HG03280 (cell line): Measurements from ENCODE around the gene ATAD3B.
"Not testable (repeated sequence)": the region's sequence is repeated elsewhere in the genome, so short reads cannot be mapped to it uniquely, and the experiment has no call there.

Source experiments
- ATAC-seq: cut with Tn5 transposase; IDR thresholded peaks from one replicate; pipeline ENCODE4 v1.9.1; 2021; ENCODE audit warnings: mild to moderate bottlenecking, moderate library complexity; ENCODE audit not compliant: unreplicated experiment

ATAD3B gene

GRCh38 chr1:1450616-1451015 is 20.9 kb upstream of the ATAD3B start:
- not testable (repeated sequence) for ATAC-seq

DNA sequence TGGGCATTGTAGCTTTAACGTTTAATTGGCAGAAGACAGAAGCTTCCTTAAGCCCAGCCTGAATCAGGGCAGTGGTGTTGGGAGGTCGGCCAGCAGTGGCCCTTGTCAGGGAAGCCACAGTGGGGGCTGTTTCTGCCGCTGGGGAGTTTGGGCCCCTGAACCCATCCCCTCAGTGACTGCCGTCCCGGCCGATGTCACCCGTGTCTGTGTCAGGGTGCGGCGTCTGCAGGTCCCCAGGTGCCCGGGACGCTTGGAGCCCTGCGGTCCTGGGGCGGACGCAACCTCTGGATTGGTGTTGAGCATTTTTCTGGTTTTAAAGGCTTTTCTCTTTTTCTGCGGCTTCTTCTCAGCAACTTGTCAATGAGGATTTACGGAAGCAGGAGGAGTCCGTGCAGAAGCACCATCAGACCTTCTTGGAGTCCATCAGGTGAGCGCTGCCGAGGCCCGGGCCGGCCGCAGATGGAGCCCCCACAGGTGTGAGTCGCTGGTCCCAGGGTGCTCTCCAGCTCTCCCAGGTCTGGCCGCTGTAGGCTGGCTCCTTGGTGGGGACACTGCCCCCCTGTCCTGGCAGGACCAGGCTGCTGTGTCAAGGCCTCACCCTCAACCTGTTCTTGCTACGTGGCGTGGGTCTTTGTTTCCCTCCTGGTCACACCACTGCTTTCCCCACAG is 19.7 kb upstream of the ATAD3B start:
- ATAC-seq: no peak

DNA sequence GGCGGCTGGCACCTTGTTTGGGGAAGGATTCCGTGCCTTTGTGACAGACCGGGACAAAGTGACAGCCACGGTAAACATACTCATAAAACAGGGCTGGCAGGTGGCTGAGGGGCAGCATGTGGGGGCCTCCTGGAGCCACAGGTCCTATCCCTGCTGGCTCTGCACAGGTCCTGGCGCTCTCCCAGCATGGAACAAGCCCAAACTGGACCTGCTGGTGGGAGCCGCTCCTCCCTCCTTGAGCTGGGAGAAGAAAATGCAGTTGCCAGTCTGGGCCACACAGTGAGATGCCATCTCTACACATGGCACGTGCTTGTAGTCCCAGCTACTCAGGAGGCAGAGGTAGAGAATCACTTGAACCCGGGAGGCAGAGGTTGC is 19.2 kb upstream of the ATAD3B start:
- ATAC-seq: not testable (repeated sequence)

- no peak for ATAC-seq
These were observed 18.7 kb upstream of the ATAD3B start for GRCh38 chr1:1452882-1453281.

- not testable (repeated sequence) for ATAC-seq
These were observed 17.1 kb upstream of the ATAD3B start for GRCh38 chr1:1454286-1455056.

- no peak for ATAC-seq
These were observed 16.1 kb upstream of the ATAD3B start for GRCh38 chr1:1455366-1455884.

DNA sequence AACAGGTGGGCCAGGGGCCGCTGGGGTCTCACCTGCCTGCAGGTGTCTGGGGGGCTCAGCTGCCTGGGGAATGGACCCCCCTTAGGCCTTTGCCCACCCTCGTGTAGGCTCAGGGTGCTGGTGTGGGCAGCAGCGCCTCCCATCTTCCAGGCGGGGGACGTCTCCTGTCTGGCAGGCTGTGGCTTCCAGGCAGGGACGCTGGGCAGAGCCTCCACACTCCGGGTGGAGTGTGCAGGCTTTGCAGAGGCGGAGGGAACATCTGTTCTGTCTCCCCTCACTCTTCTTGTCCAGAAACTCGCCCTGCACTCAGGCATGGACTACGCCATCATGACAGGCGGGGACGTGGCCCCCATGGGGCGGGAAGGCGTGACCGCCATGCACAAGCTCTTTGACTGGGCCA is 15.6 kb upstream of the ATAD3B start:
- not testable (repeated sequence) for ATAC-seq

DNA sequence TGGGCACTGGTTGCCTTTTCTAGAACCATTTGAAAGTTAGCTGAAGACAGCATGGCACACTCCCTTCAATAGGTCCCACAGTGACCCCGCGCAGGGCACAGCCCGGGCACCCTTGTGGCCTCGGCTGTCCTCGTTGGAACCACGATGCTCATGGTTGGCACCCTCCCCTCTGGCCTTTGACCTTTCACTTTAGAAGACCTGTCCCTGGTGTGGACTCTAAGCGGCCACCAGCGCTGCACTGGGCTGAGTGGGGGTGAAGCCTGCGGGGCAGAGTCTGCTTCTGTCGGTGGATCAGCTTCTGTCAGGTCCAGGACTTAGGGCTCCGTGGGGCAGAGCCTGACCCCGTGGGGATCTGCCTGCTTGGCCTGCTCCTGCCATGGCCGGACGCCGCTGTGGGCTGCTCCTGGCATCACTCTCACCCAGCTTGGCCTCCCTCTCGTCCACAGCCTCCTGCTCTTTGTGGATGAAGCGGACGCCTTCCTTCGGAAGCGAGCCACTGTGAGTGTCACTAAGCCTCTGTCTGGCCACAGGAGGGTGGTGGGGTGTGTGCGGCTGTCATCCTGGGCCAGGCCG is 14.8 kb upstream of the ATAD3B start:
- ATAC-seq: not testable (repeated sequence)

- ATAC-seq: not testable (repeated sequence)
These were observed 12.4 kb upstream of the ATAD3B start for GRCh38 chr1:1459156-1459555.

GRCh38 chr1:1459711-1460110 is 11.9 kb upstream of the ATAD3B start:
- ATAC-seq: not testable (repeated sequence)

DNA sequence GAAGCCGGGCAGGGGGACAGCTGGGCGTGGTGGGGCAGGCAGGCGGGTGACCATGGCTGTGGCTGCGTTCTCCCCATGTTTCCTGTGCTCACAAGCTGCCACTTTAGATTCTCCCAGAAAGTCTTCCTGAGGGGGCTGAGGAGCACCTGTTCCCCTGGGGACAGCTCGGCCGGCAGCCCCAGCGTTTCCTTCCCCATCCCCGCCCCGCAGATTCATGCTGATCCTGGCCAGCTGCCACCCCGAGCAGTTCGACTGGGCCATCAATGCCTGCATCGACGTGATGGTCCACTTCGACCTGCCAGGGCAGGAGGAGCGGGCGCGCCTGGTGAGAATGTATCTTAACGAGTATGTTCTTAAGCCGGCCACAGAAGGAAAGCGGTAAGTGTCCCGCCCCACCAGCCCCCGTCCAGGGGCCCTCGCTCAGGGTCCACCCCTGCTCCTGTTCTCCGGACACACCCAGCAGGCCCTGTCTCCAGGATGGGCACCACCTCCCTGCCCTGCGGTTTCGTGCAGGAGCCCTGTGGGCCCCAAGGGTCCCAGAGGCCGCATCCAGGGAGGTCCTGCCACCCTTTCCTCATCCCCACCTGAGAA is 10.9 kb upstream of the ATAD3B start:
- no peak for ATAC-seq

DNA sequence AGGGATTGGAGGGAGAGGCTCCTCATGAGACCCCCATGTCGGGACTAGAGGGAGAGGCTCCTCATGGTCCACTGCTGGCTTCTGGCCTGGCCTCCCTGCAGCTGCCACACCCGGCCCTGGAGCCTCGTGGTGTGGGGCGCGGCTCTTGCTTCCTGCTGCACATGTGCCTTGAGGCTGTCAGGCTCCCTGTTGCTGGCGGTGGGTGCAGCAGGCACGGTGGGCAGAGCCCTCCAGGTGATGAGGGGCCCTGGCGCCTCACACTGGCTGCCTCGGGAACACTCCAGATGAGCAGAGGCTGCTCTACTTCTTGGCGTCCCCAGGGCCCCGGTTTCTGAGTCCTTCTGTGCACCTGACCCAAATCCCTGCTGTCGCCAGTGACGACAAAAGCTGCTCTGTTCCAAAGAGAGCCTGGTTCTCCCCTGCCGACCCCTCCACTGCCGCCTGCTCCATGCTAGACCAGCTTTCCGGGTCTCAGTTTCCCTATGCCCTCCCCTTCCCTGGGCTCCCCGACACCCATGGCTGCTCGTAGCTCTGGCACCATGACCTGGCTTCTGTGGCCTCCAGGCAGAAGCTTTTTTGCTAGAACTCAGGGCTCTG is 9.7 kb upstream of the ATAD3B start:
- ATAC-seq: peak; percentile 20

DNA sequence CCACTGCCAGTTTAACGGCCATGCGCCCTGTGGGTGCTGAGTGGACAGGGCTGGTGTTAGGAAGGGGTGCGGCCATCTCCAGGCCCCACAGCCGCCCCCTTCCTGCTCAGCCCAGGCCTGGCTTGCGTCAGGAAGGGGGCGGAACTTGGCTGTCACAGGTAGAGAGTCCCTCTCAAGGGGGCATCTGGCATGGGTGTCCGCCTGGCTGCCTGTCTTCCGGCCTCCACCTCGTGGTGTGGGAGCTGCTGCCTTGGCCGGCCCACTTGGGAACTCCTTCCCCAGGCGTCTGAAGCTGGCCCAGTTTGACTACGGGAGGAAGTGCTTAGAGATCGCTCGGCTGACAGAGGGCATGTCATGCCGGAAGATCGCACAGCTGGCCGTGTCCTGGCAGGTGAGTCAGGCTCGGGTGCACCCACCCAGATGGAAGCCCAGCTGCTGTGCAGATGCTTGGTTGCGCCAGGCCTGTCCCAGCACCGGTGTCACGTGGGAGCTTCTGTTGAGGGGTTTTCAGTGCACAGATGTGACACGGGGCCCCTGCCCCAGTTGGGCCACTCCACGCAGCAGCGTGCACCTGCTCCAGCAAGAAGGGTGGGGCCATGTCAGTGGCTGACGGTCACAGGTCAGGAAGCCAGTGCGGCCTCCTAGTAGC is 9.1 kb upstream of the ATAD3B start:
- ATAC-seq: peak; percentile 48

GRCh38 chr1:1463312-1463711 is 8.3 kb upstream of the ATAD3B start:
- ATAC-seq: no peak

DNA sequence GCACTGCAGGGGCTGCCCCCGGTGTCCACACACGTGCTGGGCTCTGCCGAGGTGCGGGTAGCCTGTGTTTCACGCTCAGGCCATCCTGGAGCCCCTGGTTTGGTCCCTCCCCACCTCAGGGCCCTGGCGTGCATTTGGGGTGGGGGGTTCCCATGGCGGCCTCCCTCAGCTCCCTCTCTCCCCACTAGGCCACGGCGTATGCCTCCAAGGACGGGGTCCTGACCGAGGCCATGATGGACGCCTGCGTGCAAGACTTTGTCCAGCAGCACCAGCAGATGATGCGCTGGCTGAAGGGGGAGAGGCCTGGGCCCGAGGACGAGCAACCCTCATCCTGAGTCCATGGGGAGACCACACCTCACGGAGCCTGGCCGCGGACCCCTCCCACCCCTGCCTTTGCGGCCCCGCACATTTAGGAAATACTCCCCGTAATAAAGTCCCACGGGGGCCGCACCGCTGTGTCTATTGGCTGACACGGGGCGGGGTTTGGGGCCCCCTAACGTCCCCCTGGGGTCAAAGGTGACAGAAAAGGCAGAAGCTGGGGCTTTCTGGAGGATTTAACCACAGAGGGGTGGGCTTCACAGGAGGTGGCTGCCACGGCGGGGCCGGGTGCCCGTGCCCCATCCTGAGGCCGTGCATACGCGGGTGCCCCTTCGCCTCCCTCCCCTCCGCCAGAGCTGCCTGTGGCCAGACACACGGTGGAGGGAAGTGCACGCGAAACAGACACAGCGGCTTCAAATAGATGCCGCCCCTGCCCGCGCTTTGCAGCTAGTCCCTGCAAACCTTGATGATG is 3.2 kb upstream of the ATAD3B start:
- ATAC-seq: not testable (repeated sequence)

GRCh38 chr1:1470626-1471388 is 758 bp upstream of the ATAD3B start:
- no peak for ATAC-seq

DNA sequence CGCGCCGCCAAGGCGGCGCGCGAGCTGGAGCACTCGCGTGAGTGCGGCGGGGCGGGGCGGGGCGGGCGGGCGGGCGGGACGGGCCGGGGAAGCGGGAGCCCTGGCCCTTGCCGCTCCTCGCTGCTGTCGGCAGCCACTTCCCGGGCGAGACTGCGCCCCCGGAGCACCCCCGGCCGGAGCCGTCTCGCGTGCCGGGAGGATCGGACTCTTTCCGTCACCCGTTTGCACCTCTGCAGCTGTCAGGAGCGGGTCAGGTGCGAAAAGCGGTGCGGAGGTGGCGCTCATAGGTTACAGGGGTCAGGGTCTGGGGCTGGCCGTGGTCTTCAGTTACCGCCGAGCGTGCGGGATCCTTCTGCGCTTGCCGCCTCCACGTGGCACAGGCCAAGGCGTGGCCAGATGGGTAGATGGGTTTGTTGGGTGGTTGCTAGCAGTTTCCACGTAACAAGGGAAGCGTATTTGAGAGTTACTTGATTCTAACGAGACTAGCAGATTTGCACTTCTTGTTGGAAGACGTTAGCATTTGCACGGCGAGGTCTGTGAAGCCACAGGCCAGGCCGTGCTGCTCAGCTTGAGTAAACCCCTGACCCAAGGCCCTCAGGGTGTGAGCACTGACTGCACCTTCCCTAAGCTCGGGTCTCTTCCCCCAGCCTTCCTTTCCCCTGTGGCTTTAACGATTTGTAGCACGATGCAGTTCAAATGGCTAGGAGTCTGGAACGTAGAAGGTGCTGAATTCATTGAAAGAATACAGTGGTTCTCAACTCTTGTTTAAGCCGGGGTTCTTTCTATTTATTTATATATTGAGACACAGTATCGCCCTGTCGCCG is 700 bp downstream of the ATAD3B start:
- peak; percentile 24 for ATAC-seq

- ATAC-seq: not testable (repeated sequence)
These were observed 4.4 kb downstream of the ATAD3B start for GRCh38 chr1:1476011-1476410.
